Left renal pelvis (tissue), 4 donors: Measurements from ENCODE around the gene IQCE. TPM values are rescaled to one million over a fixed set of nuclear protein-coding genes. Genes with fewer than 3 reads are reported as not detected.

ENCODE experiments used
- DNase-seq, 4 donors: peaks; one replicate each; pipeline ENCODE4 v3.0.0-alpha.2; 2013; ENCODE audit warnings: low read depth in 4 of 4, low spot score in 3 of 4
- polyA plus RNA-seq, 4 donors: library from polyadenylated mRNA; unstranded; fragments of 120-200 nt; gene quantifications; one replicate each; pipeline ENCODE4 v1.2.1, GENCODE V29; 2013; ENCODE audit not compliant: insufficient read length in 4 of 4

Gene IQCE
- polyA plus RNA-seq, 4 donors, result 16.5 to 24.7 (median 19.4) TPM

GRCh38 chr7:2657920-2658671, 99.3 kb downstream of the IQCE start:
- no peak for DNase-seq

- no peak for DNase-seq
These were observed 100.2 kb downstream of the IQCE start for GRCh38 chr7:2658941-2659340.

GRCh38 chr7:2659556-2660358, 101.0 kb downstream of the IQCE start:
- no peak for DNase-seq

- DNase-seq, result no peak
These were observed 101.7 kb downstream of the IQCE start for GRCh38 chr7:2660359-2661095.

GRCh38 chr7:2661096-2661449, 102.3 kb downstream of the IQCE start:
- no peak for DNase-seq

GRCh38 chr7:2661602-2662272, 103.0 kb downstream of the IQCE start:
- no peak for DNase-seq

GRCh38 chr7:2662273-2663120, 103.7 kb downstream of the IQCE start:
- DNase-seq, result no peak

- no peak for DNase-seq
These were observed 104.5 kb downstream of the IQCE start for GRCh38 chr7:2663121-2663886.

GRCh38 chr7:2663960-2664359, 105.2 kb downstream of the IQCE start:
- DNase-seq, result no peak

Other genes with a start within 250 kb of the IQCE start
- gene SNX8, start 244.5 kb upstream of the IQCE start, polyA plus RNA-seq, result 10 to 100 TPM; 26.6 to 43.2 (median 35.4) TPM
- gene EIF3B, start 204.2 kb upstream of the IQCE start, polyA plus RNA-seq, result 100 to 1,000 TPM; 108 to 191 (median 142) TPM
- 10 to 100 TPM in 2 of 4 donors, 1 to 10 TPM in 2; 8.3 to 13.9 (median 11.4) TPM for gene CHST12, start 155.4 kb upstream of the IQCE start, polyA plus RNA-seq
- gene GRIFIN, start 82.6 kb upstream of the IQCE start, polyA plus RNA-seq, result not detected
- 10 to 100 TPM; 10.7 to 34.9 (median 28.1) TPM for gene LFNG, start 39.2 kb upstream of the IQCE start, polyA plus RNA-seq
- gene BRAT1, start 3.5 kb upstream of the IQCE start, polyA plus RNA-seq, result 10 to 100 TPM; 23.1 to 40.9 (median 25.2) TPM
- gene TTYH3, start 73.0 kb downstream of the IQCE start, polyA plus RNA-seq, result 100 to 1,000 TPM in 2 of 4 donors, 10 to 100 TPM in 2; 81.9 to 146 (median 108) TPM
- under 1 TPM; 0.10 to 0.31 (median 0.16) TPM for gene AMZ1, start 129.2 kb downstream of the IQCE start, polyA plus RNA-seq